Adrenal gland (tissue), 12 donors: ENCODE results near the gene SLC7A1. TPM values are rescaled to one million over a fixed set of nuclear protein-coding genes. Genes with fewer than 3 reads are reported as not detected.

Experiments used
- DNase-seq, 7 donors: peaks; one replicate each; pipeline ENCODE4 v3.0.0-alpha.2; 2019 to 2020
- H3K27ac ChIP-seq, 5 donors: fragments of 200-600 bp; sonication (generic) in 4 of 5; 1 replicate in 3 of 5; 2 replicates in 2 of 5; pipeline versions ENCODE4 v1.5.1 to v1.8.0; 2016 to 2020; ENCODE audit warnings: mild to moderate bottlenecking in 1 of 5
- H3K27me3 ChIP-seq: fragments of 200-600 bp; 2 replicates; pipeline ENCODE4 v1.8.0; 2021
- H3K36me3 ChIP-seq, 2 donors: fragments of 200-600 bp; replicated peaks in 1 of 2; 1 replicate in 1 of 2; 2 replicates in 1 of 2; pipeline versions ENCODE4 v1.5.1 to v1.8.0; 2018 to 2022
- H3K4me1 ChIP-seq, 2 donors: fragments of 200-600 bp; replicated peaks in 1 of 2; 1 replicate in 1 of 2; 2 replicates in 1 of 2; pipeline versions ENCODE4 v1.5.1 to v1.8.0; 2018 to 2021
- H3K4me3 ChIP-seq, 4 donors: fragments of 200-600 bp; sonication (generic) in 3 of 4; one replicate each; pipeline ENCODE4 v1.5.1; 2016 to 2018
- H3K9me3 ChIP-seq, 3 donors: fragments of 200-600 bp; sonication (generic) in 1 of 3; replicated peaks in 1 of 3; 1 replicate in 2 of 3; 2 replicates in 1 of 3; pipeline versions ENCODE4 v1.5.1 to v1.8.0; 2016 to 2021
- POLR2A ChIP-seq, 2 donors: fragments of 450-650 bp; IDR thresholded peaks; one replicate each; pipeline ENCODE4 v1.6.1; 2017; ENCODE audit warnings: antibody characterized with exemption in 2 of 2, mild to moderate bottlenecking in 2 of 2, moderate library complexity in 1 of 2
- WGBS, 4 donors: extraction: QIAGEN DNeasy Blood & Tissue Kit in 2 of 4; methylation state at CpG; one replicate each; pipeline versions ENCODE4 v1.1.5 to v1.1.7; 2013 to 2017; 5-methylcytosine and 5-hydroxymethylcytosine counted together
- intact Hi-C, 2 donors: fragments of 100-400 bp; cut with DNase I; formaldehyde crosslinking; loops; one replicate each; pipeline versions ENCODE4 v1.14.1 to v1.15.0; 2022 to 2023
- polyA plus RNA-seq, 3 donors: library from polyadenylated mRNA; stranded (reverse); fragments of 200-250 nt in 2 of 3; fragments of 350-450 nt in 1 of 3; fragmentation: Illumina TruSeq in 1 of 3; extraction: RNeasy Lipid Tissue Mini Kit (QIAGEN cat#74804) in 1 of 3; gene quantifications; one replicate each; pipeline ENCODE4 v1.2.3, GENCODE V29; 2013 to 2014
- total RNA-seq, 9 donors: library from RNA; depleted of rRNA in 4 of 9; stranded (reverse); fragments of >200 nt in 4 of 9; fragments of 120-200 nt in 1 of 9; fragmentation: NEBNext Ultra II Directional in 1 of 9; extraction: Animal tissue kit (Norgen Biotek cat#: 25700) in 1 of 9; gene quantifications; one replicate each; pipeline versions ENCODE4 v1.1.0 to v1.2.4, GENCODE V29; 2013 to 2023
- TF ChIP-seq, protein P1 (sequence below), 6 experiments: fragments of 450-650 bp in 4 of 6; fragments of 200-600 bp in 2 of 6; sonication (generic) in 1 of 6; IDR thresholded peaks; 1 replicate in 5 of 6; 2 replicates in 1 of 6; pipeline versions ENCODE4 v1.5.1 to v1.8.0; 2016 to 2021; ENCODE audit warnings: antibody characterized with exemption in 6 of 6, mild to moderate bottlenecking in 2 of 6, moderate library complexity in 1 of 6
- donor health status: healthy with polysubstance abuse.
- donor health status: Bipolar disorder and iron deficiency.
- donor health status: DM: yes; HTN: yes; CAD: no.
- donor health status: DM: no; HTN: no; CAD: no.
- donor health status: DM: no; HTN: no; CAD: no.
- donor health status: DM: yes; HTN: yes; CAD: no.

SLC7A1 gene
- total and polyA plus RNA-seq, 12 donors, result 2.2 to 87.6 (median 6.2) TPM

DNA sequence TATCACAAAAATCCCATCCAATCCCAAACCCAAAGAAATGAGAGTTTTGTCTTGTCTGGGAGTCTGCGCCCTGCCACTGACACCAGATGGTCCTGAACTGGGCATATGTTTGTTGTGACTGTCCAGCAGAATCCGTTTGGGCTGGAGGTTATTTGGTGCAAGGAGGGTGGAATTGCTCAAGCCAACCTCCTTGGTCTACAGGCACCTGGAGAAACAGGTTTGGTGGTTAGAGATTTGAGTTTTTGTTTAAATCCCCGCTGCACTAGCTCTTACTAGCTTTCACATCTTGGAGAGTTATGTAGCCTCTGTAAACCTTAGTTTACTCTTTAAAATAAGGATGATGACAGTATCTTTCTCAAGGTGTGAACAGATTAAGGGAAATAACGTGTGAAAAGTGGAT is 101.7 kb downstream of the SLC7A1 start:
- intact Hi-C loops, result no loop called here
- no peak overlapping the region for H3K27ac ChIP-seq
- no peak for DNase-seq
- H3K9me3 ChIP-seq, result no peaks in the 10 kb centered on the region
- no peak overlapping the region for H3K4me3 ChIP-seq
- H3K36me3 ChIP-seq, result no peaks in the 10 kb centered on the region
- no peaks in the 10 kb centered on the region for H3K27me3 ChIP-seq
- no peaks in the 10 kb centered on the region for H3K4me1 ChIP-seq
- WGBS, 4 donors, result 70 to 75% (median 75%) methylated on average over 4 of the region's 4 CpGs
- no peak for TF ChIP-seq POLR2A (IDR thresholded peaks at IDR 0.05)
- TF ChIP-seq, protein P1, sequence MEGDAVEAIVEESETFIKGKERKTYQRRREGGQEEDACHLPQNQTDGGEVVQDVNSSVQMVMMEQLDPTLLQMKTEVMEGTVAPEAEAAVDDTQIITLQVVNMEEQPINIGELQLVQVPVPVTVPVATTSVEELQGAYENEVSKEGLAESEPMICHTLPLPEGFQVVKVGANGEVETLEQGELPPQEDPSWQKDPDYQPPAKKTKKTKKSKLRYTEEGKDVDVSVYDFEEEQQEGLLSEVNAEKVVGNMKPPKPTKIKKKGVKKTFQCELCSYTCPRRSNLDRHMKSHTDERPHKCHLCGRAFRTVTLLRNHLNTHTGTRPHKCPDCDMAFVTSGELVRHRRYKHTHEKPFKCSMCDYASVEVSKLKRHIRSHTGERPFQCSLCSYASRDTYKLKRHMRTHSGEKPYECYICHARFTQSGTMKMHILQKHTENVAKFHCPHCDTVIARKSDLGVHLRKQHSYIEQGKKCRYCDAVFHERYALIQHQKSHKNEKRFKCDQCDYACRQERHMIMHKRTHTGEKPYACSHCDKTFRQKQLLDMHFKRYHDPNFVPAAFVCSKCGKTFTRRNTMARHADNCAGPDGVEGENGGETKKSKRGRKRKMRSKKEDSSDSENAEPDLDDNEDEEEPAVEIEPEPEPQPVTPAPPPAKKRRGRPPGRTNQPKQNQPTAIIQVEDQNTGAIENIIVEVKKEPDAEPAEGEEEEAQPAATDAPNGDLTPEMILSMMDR (IDR thresholded peaks at IDR 0.05), result no peak

GRCh38 chr13:29491248-29491647 is 104.2 kb downstream of the SLC7A1 start:
- no peaks in the 10 kb centered on the region for H3K27me3 ChIP-seq
- H3K4me1 ChIP-seq, result no peaks in the 10 kb centered on the region
- DNase-seq, result peak in 1 of 7 donors; percentile 17
- no peak for TF ChIP-seq POLR2A (IDR thresholded peaks at IDR 0.05)
- TF ChIP-seq, protein P1 (IDR thresholded peaks at IDR 0.05), result no peak
- no peak overlapping the region for H3K27ac ChIP-seq
- intact Hi-C loops, result no loop called here
- no peaks in the 10 kb centered on the region for H3K36me3 ChIP-seq
- no peak overlapping the region for H3K4me3 ChIP-seq
- WGBS, 4 donors, result 42 to 97% (median 48%) methylated on average over 2 of the region's 2 CpGs
- no peaks in the 10 kb centered on the region for H3K9me3 ChIP-seq

GRCh38 chr13:29490561-29490885 is 105.0 kb downstream of the SLC7A1 start:
- Histone ChIP-seq H3K9me3 (no peaks in the 10 kb centered on the region), H3K27ac (no peak overlapping the region), H3K4me1 (no peaks in the 10 kb centered on the region), H3K27me3 (no peaks in the 10 kb centered on the region), H3K4me3 (no peak overlapping the region), H3K36me3 (no peaks in the 10 kb centered on the region)
- WGBS, 4 donors, result 84 to 91% (median 87%) methylated on average over 9 of the region's 9 CpGs
- intact Hi-C loops, result no loop called here
- no peak for DNase-seq
- no peak for TF ChIP-seq POLR2A (IDR thresholded peaks at IDR 0.05)
- TF ChIP-seq, protein P1 (IDR thresholded peaks at IDR 0.05), result no peak

- Histone ChIP-seq H3K4me3 (no peak overlapping the region), H3K27me3 (no peaks in the 10 kb centered on the region), H3K9me3 (no peaks in the 10 kb centered on the region), H3K4me1 (no peaks in the 10 kb centered on the region), H3K36me3 (no peaks in the 10 kb centered on the region), H3K27ac (no peak overlapping the region)
- intact Hi-C loops, result no loop called here
- DNase-seq, result no peak
- no peak for TF ChIP-seq POLR2A (IDR thresholded peaks at IDR 0.05)
- TF ChIP-seq, protein P1 (IDR thresholded peaks at IDR 0.05), result no peak
- 71 to 80% (median 76%) methylated on average over 14 of the region's 14 CpGs for WGBS, 4 donors
Measured at GRCh38 chr13:29489650-29490560, 105.6 kb downstream of the SLC7A1 start.
